ENCODE results near the gene ANKLE2.
"Not testable (repeated sequence)": the region's sequence is repeated elsewhere in the genome, so short reads cannot be mapped to it uniquely, and the experiment has no call there.

The ANKLE2 gene

DNA sequence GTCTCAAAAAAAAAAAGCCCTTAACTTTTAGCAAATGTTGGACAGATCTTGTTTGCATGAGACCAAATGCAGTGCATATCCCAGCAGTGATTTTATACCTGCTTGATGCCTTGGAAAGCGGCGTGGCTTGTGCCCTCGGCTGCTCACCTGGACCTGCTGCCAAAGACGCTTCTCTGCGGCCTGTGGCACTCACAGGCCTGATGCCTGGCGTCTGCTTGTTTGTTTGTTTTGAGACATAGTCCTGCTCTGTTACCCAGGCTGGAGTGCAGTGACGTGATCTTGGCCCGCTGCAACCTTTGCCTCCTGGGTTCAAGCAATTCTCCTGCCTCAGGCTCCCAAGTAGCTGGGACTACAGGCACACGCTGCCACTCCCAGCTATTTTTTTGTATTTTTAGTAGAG, 45.8 kb downstream of the ANKLE2 start:
- Mint-ChIP-seq H3K27me3 (no peaks in the 10 kb centered on the region), H3K27ac (no peak overlapping the region), H3K36me3 (ENCODE audit: low read depth) (peaks cover 78% of the 10 kb centered on the region), H3K4me3 (no peak overlapping the region), H3K9me3 (no peaks in the 10 kb centered on the region), H3K4me1 (ENCODE audit: low read depth) (peaks cover 17% of the 10 kb centered on the region)
- intact Hi-C loops (cut with micrococcal nuclease): no loop called here

DNA sequence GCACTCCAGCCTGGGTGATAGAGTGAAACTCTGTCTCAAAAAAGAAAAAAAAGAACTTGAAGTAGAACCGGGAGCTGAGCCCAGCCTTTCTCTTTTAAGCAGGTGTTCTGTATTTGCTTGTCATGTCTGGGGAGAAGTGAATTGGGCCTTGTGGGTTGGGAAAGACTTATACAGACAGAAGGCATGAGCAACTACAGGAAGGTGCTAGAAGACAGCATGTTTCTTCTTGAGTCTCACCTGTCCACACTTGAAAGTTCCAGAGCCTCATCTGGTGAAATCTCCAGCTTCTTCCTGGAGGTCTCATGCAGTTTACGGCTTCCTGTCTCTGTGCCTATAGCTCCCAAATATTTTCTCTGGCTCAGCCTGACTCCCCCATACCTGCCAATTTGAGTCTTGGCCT, 48.5 kb downstream of the ANKLE2 start:
- no peak overlapping the region for H3K27ac Mint-ChIP-seq
- intact Hi-C loops (cut with micrococcal nuclease): no loop called here

DNA sequence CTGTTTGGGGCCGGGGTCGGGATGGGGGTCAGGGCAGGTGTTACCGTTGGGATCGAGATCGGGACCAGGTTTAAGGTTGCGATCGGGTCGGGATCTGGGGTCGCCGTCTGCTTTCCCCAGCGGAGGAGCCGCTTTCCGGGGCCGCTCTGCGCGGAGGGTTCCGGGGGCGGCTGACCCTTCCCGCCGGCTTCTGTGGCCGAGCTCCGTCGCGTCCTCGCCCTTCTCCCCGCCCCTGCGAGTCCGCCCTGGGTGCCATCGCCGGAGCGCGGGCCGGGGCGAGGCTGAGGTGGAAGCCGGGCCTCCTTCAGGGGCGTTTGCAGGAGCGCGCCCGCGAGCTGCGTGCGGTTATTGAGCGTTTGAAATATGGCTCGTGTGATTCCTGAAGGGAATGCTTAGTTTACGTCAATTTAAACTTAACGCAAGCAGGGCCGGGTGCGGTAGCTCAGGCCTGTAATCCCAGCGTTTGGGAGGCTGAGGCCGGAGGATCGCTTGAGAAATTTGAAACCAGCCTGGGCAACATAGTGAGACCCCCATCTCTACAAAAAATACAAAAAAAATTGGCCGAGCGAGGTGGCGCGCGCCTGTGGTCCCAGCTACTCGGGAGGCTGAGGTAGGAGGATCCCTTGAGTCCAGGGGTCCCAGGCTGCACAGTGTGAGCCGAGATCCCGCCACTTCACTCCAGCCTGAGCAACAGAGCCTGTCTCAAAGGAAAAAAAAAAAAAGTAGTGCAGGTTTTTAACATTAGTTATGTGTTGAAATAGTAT, 50.4 kb downstream of the ANKLE2 start:
- peaks cover 40% of the 10 kb centered on the region for H3K36me3 Mint-ChIP-seq (ENCODE audit: low read depth)
- no peaks in the 10 kb centered on the region for H3K9me3 Mint-ChIP-seq
- H3K27ac Mint-ChIP-seq: peak overlapping the region; percentile 87
- peak overlapping the region; percentile 94 for H3K4me3 Mint-ChIP-seq
- no peaks in the 10 kb centered on the region for H3K27me3 Mint-ChIP-seq
- peaks cover 23% of the 10 kb centered on the region for H3K4me1 Mint-ChIP-seq (ENCODE audit: low read depth)
- intact Hi-C loops (cut with micrococcal nuclease): loop anchor here (2.0 kb wide), 1 partner anchor 24 kb away; the partner anchor contains the start of genes POLE and PXMP2

More for the DNA sequence above, 48.5 kb downstream of the ANKLE2 start:
- peaks cover 23% of the 10 kb centered on the region for H3K4me1 Mint-ChIP-seq (ENCODE audit: low read depth)
- H3K27me3 Mint-ChIP-seq: no peaks in the 10 kb centered on the region
- H3K9me3 Mint-ChIP-seq: no peaks in the 10 kb centered on the region
- H3K36me3 Mint-ChIP-seq (ENCODE audit: low read depth): peaks cover 58% of the 10 kb centered on the region
- no peak overlapping the region for H3K4me3 Mint-ChIP-seq

DNA sequence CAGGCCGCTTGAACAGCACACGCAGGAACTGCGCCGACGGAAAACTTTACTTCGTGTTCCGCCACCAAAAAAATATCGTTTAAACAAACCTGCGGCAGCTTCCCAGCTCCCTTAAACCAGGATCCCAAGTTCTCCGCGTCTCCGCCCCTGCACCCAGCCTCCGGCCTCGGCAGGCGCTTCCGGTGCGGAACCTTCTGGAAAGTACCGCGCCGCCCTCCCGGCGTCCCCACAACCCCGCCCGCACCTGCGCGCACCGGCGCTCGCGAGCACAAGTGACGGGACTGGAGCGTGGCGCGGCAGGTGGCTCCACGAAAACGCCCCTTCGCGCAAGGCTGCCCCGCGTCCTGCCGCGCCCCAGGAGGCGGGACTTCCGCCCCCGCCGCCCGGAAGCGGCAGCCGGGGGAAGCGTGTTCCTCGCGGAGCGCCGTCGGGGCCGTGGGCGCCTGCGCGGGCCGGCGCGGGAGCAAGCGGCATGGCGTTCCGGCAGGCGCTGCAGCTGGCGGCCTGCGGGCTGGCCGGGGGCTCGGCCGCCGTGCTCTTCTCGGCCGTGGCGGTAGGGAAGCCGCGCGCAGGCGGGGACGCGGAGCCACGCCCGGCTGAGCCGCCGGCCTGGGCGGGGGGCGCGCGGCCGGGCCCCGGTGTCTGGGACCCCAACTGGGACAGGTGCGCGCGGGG, 51.1 kb downstream of the ANKLE2 start, which contains the start of gene PGAM5:
Gene PGAM5, plus strand, starts transcription at position 438 of the 675 bp plus-strand sequence. Its CDS starts 35 bp downstream, at position 473.
- Mint-ChIP-seq H3K4me1 (ENCODE audit: low read depth) (peaks cover 23% of the 10 kb centered on the region), H3K4me3 (peak within 1 kb of the TSS; percentile 94), H3K9me3 (no peaks in the 10 kb centered on the region), H3K27me3 (no peaks in the 10 kb centered on the region), H3K27ac (peak within 1 kb of the TSS; percentile 87), H3K36me3 (ENCODE audit: low read depth) (peaks cover 32% of the 10 kb centered on the region)
- intact Hi-C loops (cut with micrococcal nuclease): loop anchor here (2.0 kb wide), 1 partner anchor 24 kb away; the partner anchor contains the start of genes POLE and PXMP2

DNA sequence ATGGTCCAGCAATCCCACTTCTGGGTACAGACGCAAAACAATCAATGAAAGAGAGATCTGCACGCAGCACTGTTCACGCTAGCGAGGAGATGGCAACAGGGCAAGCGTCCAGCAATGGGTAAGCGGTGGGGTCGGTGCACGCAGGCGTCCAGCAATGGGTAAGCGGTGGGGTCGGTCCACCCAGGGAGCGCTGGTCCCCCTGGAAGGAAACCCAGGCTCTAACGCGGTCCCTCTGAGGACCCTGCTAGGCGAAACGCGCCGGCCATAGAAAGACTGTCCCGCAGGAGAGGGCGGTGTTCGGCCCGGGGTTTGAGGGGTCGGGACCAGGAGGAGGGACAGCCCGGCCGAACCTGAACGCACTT, 51.6 kb downstream of the ANKLE2 start:
- Mint-ChIP-seq H3K27me3 (no peaks in the 10 kb centered on the region), H3K9me3 (no peaks in the 10 kb centered on the region), H3K27ac (peak overlapping the region; percentile 87), H3K4me1 (ENCODE audit: low read depth) (peaks cover 23% of the 10 kb centered on the region), H3K4me3 (peak overlapping the region; percentile 94), H3K36me3 (ENCODE audit: low read depth) (peaks cover 27% of the 10 kb centered on the region)
- intact Hi-C loops (cut with micrococcal nuclease): loop anchor here (2.0 kb wide), 1 partner anchor 23 kb away; the partner anchor contains the start of genes POLE and PXMP2

DNA sequence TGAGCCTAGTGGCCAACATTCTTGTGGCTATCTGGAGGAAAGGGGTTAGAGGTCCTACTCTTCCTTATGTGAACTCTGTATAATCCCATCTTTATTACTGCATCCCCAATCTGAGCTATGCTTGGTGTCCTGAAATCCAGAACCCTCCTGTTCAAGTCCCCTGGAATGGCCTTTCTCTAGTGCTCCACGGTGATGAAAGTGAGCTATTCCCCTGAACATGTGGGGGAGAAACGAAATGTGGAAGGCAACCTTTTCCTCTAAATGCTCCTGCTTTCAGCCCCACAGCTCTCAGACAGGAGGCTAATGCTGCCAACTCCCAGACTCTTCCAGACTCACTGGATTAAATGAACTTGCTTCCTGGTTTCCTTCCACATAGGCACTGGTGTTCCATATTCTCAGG, 53.5 kb downstream of the ANKLE2 start:
- H3K9me3 Mint-ChIP-seq: no peaks in the 10 kb centered on the region
- no peak overlapping the region for H3K27ac Mint-ChIP-seq
- H3K4me3 Mint-ChIP-seq: no peak overlapping the region
- peaks cover 8% of the 10 kb centered on the region for H3K36me3 Mint-ChIP-seq (ENCODE audit: low read depth)
- peaks cover 23% of the 10 kb centered on the region for H3K4me1 Mint-ChIP-seq (ENCODE audit: low read depth)
- H3K27me3 Mint-ChIP-seq: no peaks in the 10 kb centered on the region
- intact Hi-C loops (cut with micrococcal nuclease): no loop called here

DNA sequence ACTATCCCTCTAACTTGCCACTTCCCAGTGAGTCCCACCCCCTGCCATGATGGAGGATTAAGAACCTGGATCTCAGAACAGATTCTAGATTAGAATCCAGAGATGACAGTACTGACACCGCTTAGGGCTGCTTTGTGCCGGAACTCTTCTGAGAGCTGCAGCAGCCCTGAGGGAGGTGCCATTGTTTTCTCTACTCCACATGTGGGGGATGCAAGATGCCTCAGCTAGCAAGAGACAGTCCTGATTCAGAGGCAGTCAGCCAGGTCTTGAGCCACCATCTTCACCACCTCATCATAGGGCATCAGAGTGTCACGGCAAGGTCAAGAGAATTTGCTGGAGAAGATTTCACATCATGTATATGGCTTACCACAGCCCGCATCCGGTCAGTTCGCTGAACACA, 54.4 kb downstream of the ANKLE2 start:
- Mint-ChIP-seq H3K9me3 (no peaks in the 10 kb centered on the region), H3K27ac (no peak overlapping the region), H3K4me1 (ENCODE audit: low read depth) (peaks cover 16% of the 10 kb centered on the region), H3K27me3 (no peaks in the 10 kb centered on the region), H3K4me3 (no peak overlapping the region), H3K36me3 (ENCODE audit: low read depth) (peaks cover 7% of the 10 kb centered on the region)
- intact Hi-C loops (cut with micrococcal nuclease): no loop called here

DNA sequence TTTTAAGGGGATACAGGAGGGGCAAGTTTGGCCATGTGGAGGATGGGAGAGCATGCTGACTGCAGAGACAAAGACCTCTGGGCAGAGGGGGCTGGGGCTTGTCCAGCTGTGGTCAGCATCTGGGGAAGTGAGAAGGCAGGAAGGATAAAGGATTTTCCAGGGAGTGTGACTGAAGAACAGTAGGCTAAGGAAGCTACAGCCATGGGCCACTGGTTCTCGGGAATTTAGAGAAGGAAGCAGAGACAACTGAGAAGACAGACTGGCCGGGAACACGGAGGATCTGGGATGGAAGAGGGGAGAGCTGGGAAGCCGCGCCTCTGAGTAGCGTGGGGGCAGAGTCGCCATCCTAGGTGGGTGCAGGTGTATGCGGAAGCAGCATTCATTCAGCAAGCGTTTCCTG, 58.0 kb downstream of the ANKLE2 start:
- H3K9me3 Mint-ChIP-seq: no peaks in the 10 kb centered on the region
- H3K27me3 Mint-ChIP-seq: no peaks in the 10 kb centered on the region
- H3K27ac Mint-ChIP-seq: no peak overlapping the region
- peaks cover 6% of the 10 kb centered on the region for H3K36me3 Mint-ChIP-seq (ENCODE audit: low read depth)
- intact Hi-C loops (cut with micrococcal nuclease): no loop called here
- no peak overlapping the region for H3K4me3 Mint-ChIP-seq
- peaks cover 5% of the 10 kb centered on the region for H3K4me1 Mint-ChIP-seq (ENCODE audit: low read depth)

DNA sequence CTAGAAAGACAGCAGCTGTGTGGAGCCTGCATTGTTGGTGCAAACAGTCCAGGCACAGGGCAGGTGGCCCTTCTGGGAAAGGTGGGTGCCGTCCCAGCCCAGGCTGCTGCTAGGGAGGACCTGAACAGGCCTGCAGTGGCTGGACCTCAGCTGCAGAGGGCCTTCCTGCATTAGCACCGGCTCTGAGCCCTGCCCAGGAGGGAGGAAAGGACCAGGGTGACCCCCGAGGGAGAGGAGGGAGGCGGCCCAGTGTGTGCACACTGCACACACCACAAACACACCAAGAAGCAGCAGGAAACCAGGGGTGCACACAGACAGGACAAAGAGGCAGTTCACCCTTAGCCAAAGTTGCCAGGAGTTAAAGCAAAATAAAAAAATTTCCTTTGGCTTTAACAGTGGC, 59.0 kb downstream of the ANKLE2 start:
- H3K27ac Mint-ChIP-seq: no peak overlapping the region
- peaks cover 10% of the 10 kb centered on the region for H3K4me1 Mint-ChIP-seq (ENCODE audit: low read depth)
- intact Hi-C loops (cut with micrococcal nuclease): no loop called here
- H3K4me3 Mint-ChIP-seq: no peak overlapping the region
- peaks cover 6% of the 10 kb centered on the region for H3K36me3 Mint-ChIP-seq (ENCODE audit: low read depth)
- no peaks in the 10 kb centered on the region for H3K9me3 Mint-ChIP-seq
- H3K27me3 Mint-ChIP-seq: no peaks in the 10 kb centered on the region

DNA sequence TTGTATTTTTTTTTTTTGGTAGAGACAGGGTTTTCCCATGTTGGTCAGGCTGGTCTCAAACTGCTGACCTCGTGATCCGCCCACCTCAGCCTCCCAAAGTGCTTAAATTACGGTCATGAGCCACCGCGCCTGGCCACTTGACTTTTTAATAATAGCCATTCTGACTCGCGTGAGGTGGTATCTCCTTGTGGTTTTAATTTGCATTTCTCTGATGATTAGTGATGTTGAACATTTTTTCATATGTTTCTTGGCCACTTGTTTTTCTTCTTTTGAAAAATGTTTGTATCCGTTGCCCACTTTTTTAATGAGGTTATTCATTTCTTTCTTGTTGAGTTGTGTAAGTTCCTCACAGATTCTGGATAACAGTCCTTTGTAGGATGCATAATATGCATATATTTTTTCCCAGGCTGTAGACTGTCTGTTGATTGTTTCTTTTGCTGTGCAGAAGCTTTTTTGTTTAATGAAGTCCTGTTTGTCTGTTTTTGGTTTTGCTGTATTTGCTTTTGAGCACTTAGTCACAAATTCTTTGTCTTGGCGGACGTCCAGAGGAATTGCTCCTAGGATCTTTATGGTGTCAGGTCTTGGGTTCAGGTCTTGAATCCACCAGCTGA, 61.3 kb downstream of the ANKLE2 start:
- H3K27me3 Mint-ChIP-seq: no peaks in the 10 kb centered on the region
- H3K27ac Mint-ChIP-seq: no peak overlapping the region
- no peaks in the 10 kb centered on the region for H3K9me3 Mint-ChIP-seq
- no peak overlapping the region for H3K4me3 Mint-ChIP-seq
- H3K36me3 Mint-ChIP-seq (ENCODE audit: low read depth): peaks cover 6% of the 10 kb centered on the region
- peaks cover 10% of the 10 kb centered on the region for H3K4me1 Mint-ChIP-seq (ENCODE audit: low read depth)
- intact Hi-C loops (cut with micrococcal nuclease): no loop called here

DNA sequence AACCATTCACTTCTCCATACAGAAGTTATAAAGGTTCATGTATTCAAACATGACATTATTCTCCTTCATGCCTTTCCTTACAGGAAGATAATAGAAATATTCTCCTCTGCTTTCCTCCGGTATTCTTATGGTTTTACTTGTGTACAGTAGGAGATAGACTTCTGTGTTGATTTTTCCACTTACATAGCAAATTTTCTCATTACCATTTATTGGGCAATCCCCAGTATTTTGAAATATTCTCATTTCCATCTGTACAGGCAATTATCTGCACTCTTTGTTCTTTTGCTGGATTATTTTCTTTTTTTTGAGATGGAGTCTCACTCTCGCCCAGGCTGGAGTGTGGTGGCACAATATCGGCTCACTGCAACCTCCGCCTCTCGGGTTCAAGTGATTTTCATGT, 63.3 kb downstream of the ANKLE2 start:
- Mint-ChIP-seq H3K4me3 (no peak overlapping the region), H3K4me1 (ENCODE audit: low read depth) (peaks cover 5% of the 10 kb centered on the region), H3K9me3 (no peaks in the 10 kb centered on the region), H3K27me3 (no peaks in the 10 kb centered on the region), H3K27ac (no peak overlapping the region), H3K36me3 (ENCODE audit: low read depth) (peaks cover 6% of the 10 kb centered on the region)
- intact Hi-C loops (cut with micrococcal nuclease): no loop called here

DNA sequence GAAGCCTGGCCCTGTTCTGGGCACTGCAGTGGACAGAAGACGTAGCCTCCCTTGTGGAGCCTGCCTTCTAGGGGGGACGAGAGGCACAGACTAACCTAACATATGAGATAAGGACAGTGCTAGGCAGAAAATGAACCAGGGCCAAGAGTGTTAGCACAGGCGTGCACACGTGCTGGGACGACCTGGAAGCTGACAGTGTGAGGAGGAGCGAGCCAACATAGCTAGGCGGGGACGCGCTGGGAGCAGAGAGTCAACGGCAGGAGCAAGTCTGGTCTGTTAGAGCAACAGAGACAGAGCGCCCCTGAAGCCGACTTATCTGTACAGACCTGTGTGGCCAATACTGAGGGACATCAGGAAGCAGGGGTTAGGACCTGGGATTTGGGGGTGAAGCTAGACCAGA, 66.2 kb downstream of the ANKLE2 start:
- peaks cover 5% of the 10 kb centered on the region for H3K4me1 Mint-ChIP-seq (ENCODE audit: low read depth)
- H3K4me3 Mint-ChIP-seq: no peak overlapping the region
- no peaks in the 10 kb centered on the region for H3K9me3 Mint-ChIP-seq
- no peaks in the 10 kb centered on the region for H3K36me3 Mint-ChIP-seq (ENCODE audit: low read depth)
- H3K27me3 Mint-ChIP-seq: no peaks in the 10 kb centered on the region
- intact Hi-C loops (cut with micrococcal nuclease): no loop called here
- H3K27ac Mint-ChIP-seq: no peak overlapping the region

DNA sequence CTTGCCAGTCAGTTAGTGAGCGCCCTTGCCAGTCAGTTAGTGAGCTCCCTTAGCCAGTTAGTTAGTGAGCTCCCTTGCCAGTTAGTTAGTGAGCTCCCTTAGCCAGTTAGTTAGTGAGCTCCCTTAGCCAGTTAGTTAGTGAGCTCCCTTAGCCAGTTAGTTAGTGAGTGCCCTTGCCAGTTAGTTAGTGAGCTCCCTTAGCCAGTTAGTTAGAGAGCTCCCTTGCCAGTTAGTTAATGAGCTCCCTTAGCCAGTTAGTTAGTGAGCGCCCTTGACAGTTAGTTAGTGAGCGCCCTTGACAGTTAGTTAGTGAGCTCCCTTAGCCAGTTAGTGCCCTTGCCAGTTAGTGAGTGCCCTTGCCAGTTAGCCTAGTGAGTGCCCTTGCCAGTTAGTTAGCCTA, 66.7 kb downstream of the ANKLE2 start:
- H3K36me3 Mint-ChIP-seq (ENCODE audit: low read depth); H3K27me3 Mint-ChIP-seq; H3K4me1 Mint-ChIP-seq (ENCODE audit: low read depth); intact Hi-C loops (cut with micrococcal nuclease); H3K4me3 Mint-ChIP-seq; H3K27ac Mint-ChIP-seq; H3K9me3 Mint-ChIP-seq: not testable (repeated sequence)

DNA sequence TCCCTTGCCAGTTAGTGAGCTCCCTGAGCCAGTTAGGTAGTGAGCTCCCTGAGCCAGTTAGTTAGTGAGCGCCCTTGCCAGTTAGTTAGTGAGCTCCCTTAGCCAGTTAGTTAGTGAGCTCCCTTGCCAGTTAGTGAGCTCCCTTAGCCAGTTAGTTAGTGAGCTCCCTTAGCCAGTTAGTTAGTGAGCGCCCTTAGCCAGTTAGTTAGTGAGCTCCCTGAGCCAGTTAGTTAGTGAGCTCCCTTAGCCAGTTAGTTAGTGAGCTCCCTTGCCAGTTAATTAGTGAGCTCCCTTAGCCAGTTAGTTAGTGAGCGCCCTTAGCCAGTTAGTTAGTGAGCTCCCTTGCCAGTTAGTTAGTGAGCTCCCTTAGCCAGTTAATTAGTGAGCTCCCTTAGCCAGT, 69.6 kb downstream of the ANKLE2 start:
- H3K4me1 Mint-ChIP-seq (ENCODE audit: low read depth); H3K36me3 Mint-ChIP-seq (ENCODE audit: low read depth); intact Hi-C loops (cut with micrococcal nuclease); H3K4me3 Mint-ChIP-seq; H3K27me3 Mint-ChIP-seq; H3K27ac Mint-ChIP-seq; H3K9me3 Mint-ChIP-seq: not testable (repeated sequence)
